Stomach (tissue), 9 donors: ENCODE data around the gene ACVR1. TPM values are rescaled to one million over a fixed set of nuclear protein-coding genes. Genes with fewer than 3 reads are reported as not detected.
A peak's percentile ranks its signal among the peaks of the same experiment; 100 is the strongest.

Experiments
- DNase-seq, 2 donors: peaks; one replicate each; pipeline versions ENCODE4 v3.0.0 to v3.0.0-alpha.2; 2013 to 2019
- H3K27ac ChIP-seq, 5 donors: fragments of 200-600 bp in 4 of 5; sonication (generic) in 4 of 5; one replicate each; pipeline ENCODE4 v1.5.1; 2013 to 2019; ENCODE audit warnings: mild to moderate bottlenecking in 1 of 5, moderate library complexity in 1 of 5
- H3K27me3 ChIP-seq, 3 donors: fragments of 200-600 bp; sonication (generic); one replicate each; pipeline ENCODE4 v1.5.1; 2017 to 2019; ENCODE audit warnings: mixed run types in 1 of 3
- H3K36me3 ChIP-seq, 4 donors: fragments of 200-600 bp; sonication (generic); 1 replicate in 3 of 4; 2 replicates in 1 of 4; pipeline ENCODE4 v1.5.1; 2016 to 2019
- H3K4me1 ChIP-seq, 4 donors: fragments of 200-600 bp; sonication (generic); one replicate each; pipeline ENCODE4 v1.5.1; 2016 to 2019
- H3K4me3 ChIP-seq, 4 donors: fragments of 200-600 bp; sonication (generic) in 3 of 4; one replicate each; pipeline ENCODE4 v1.5.1; 2016 to 2019; ENCODE audit warnings: mild to moderate bottlenecking in 1 of 4
- H3K9me3 ChIP-seq, 4 donors: fragments of 200-600 bp; sonication (generic); one replicate each; pipeline ENCODE4 v1.5.1; 2016 to 2019
- CTCF ChIP-seq, 7 experiments: fragments of 450-650 bp in 4 of 7; fragments of 200-600 bp in 3 of 7; sonication (generic) in 3 of 7; IDR thresholded peaks; one replicate each; pipeline ENCODE4 v1.5.1; 2016 to 2019; ENCODE audit warnings: antibody characterized with exemption in 7 of 7, control low read depth in 2 of 7, mild to moderate bottlenecking in 1 of 7
- EP300 ChIP-seq: sonication (generic); formaldehyde crosslinking; IDR thresholded peaks from one replicate; pipeline ENCODE4 v1.6.1; 2017; ENCODE audit warnings: antibody characterized with exemption
- POLR2A ChIP-seq, 4 donors: fragments of 450-650 bp; IDR thresholded peaks; one replicate each; pipeline ENCODE4 v1.6.1; 2016; ENCODE audit warnings: antibody characterized with exemption in 4 of 4, control low read depth in 2 of 4, mild to moderate bottlenecking in 1 of 4, moderate library complexity in 1 of 4
- POLR2AphosphoS5 ChIP-seq, 3 donors: sonication (generic); formaldehyde crosslinking; IDR thresholded peaks; one replicate each; pipeline ENCODE4 v1.6.1; 2016; ENCODE audit warnings: antibody characterized with exemption in 3 of 3
- WGBS, 5 donors: extraction: QIAGEN DNeasy Blood & Tissue Kit in 3 of 5; methylation state at CpG; one replicate each; pipeline versions ENCODE4 v1.1.5 to v1.1.7; 2013 to 2018; 5-methylcytosine and 5-hydroxymethylcytosine counted together
- intact Hi-C: fragments of 100-400 bp; cut with DNase I; formaldehyde crosslinking; loops from one replicate; pipeline ENCODE4 v1.15.1; 2023; ENCODE audit warnings: low total_unique reads
- polyA plus RNA-seq, 3 donors: library from polyadenylated mRNA; stranded (reverse); fragments of 200-250 nt; gene quantifications; one replicate each; pipeline ENCODE4 v1.2.3, GENCODE V29; 2013
- total RNA-seq, 5 donors: library from RNA; depleted of rRNA; stranded (reverse); fragments of >200 nt; gene quantifications; one replicate each; pipeline versions ENCODE4 v1.1.0 to v1.2.3, GENCODE V29; 2014 to 2016
- donor health status: healthy with polysubstance abuse.
- donor health status: Bipolar disorder and iron deficiency.
- donor health status: healthy.

The ACVR1 gene
- total and polyA plus RNA-seq, 8 donors = 2.3 to 32.1 (median 5.6) TPM

GRCh38 chr2:157783245-157783644 lies 92.9 kb downstream of the ACVR1 start:
- intact Hi-C loops = loop anchor here (10.0 kb wide), 1 partner anchor 92 kb away; the partner anchor contains the start of gene ACVR1
- Histone ChIP-seq H3K4me3 (no peak overlapping the region), H3K27me3 (no peaks in the 10 kb centered on the region), H3K27ac (peak overlapping the region in 4 of 5 donors; percentile 67 to 79 (median 76)), H3K4me1 (peaks cover 30 to 67% (median 60%) of the 10 kb centered on the region in 4 donors), H3K36me3 (peaks cover 6 to 13% (median 12%) of the 10 kb centered on the region in 4 donors), H3K9me3 (no peaks in the 10 kb centered on the region)
- DNase-seq = no peak
- 20 to 52% (median 25%) methylated on average over 2 of the region's 2 CpGs for WGBS, 5 donors
- TF ChIP-seq EP300 = no peak
- no peak for TF ChIP-seq POLR2AphosphoS5 (IDR thresholded peaks at IDR 0.05)
- no peak for TF ChIP-seq POLR2A (IDR thresholded peaks at IDR 0.05)
- no peak for TF ChIP-seq CTCF (IDR thresholded peaks at IDR 0.05)

GRCh38 chr2:157782057-157782845 lies 93.9 kb downstream of the ACVR1 start:
- TF ChIP-seq POLR2A (IDR thresholded peaks at IDR 0.05) (no peak), EP300 (no peak), CTCF (IDR thresholded peaks at IDR 0.05) (no peak), POLR2AphosphoS5 (IDR thresholded peaks at IDR 0.05) (no peak)
- H3K27ac ChIP-seq = no peak overlapping the region
- no peaks in the 10 kb centered on the region for H3K27me3 ChIP-seq
- no peaks in the 10 kb centered on the region for H3K9me3 ChIP-seq
- H3K36me3 ChIP-seq = peaks cover 6 to 20% (median 15%) of the 10 kb centered on the region in 4 donors
- H3K4me3 ChIP-seq = no peak overlapping the region
- 53 to 60% (median 56%) methylated on average over 4 of the region's 4 CpGs for WGBS, 5 donors
- DNase-seq = no peak
- intact Hi-C loops = loop anchor here (10.0 kb wide), 1 partner anchor 93 kb away; the partner anchor contains the start of gene ACVR1
- H3K4me1 ChIP-seq = peaks cover 30 to 60% (median 55%) of the 10 kb centered on the region in 4 donors

GRCh38 chr2:157780211-157780610 lies 95.9 kb downstream of the ACVR1 start:
- H3K36me3 ChIP-seq = peaks cover 16 to 39% (median 32%) of the 10 kb centered on the region in 4 donors
- no peak for DNase-seq
- whole genome bisulfite sequencing, 5 donors = 79 to 82% (median 82%) methylated on average over 9 of the region's 9 CpGs
- no peaks in the 10 kb centered on the region for H3K27me3 ChIP-seq
- no peaks in the 10 kb centered on the region for H3K9me3 ChIP-seq
- intact Hi-C loops = loop anchor here (10.0 kb wide), 1 partner anchor 95 kb away; the partner anchor contains the start of gene ACVR1
- TF ChIP-seq POLR2A (IDR thresholded peaks at IDR 0.05) (no peak), POLR2AphosphoS5 (IDR thresholded peaks at IDR 0.05) (no peak), CTCF (IDR thresholded peaks at IDR 0.05) (no peak), EP300 (no peak)
- H3K4me1 ChIP-seq = peaks cover 14 to 39% (median 38%) of the 10 kb centered on the region in 4 donors
- H3K27ac ChIP-seq = no peak overlapping the region
- no peak overlapping the region for H3K4me3 ChIP-seq

- intact Hi-C loops = loop anchor here (5.0 to 10.0 kb wide), 2 partner anchors 95 to 233 kb away; partner anchors contain the start of gene ACVR1
- Histone ChIP-seq H3K4me1 (peaks cover 10 to 35% (median 34%) of the 10 kb centered on the region in 4 donors), H3K36me3 (peaks cover 16 to 44% (median 36%) of the 10 kb centered on the region in 4 donors), H3K27ac (no peak overlapping the region), H3K4me3 (no peak overlapping the region), H3K27me3 (no peaks in the 10 kb centered on the region), H3K9me3 (no peaks in the 10 kb centered on the region)
- 22 to 64% (median 31%) methylated on average over 2 of the region's 2 CpGs for WGBS, 5 donors
- no peak for DNase-seq
- TF ChIP-seq CTCF (IDR thresholded peaks at IDR 0.05) (no peak), POLR2AphosphoS5 (IDR thresholded peaks at IDR 0.05) (no peak), EP300 (no peak), POLR2A (IDR thresholded peaks at IDR 0.05) (no peak)
Observed at GRCh38 chr2:157779794-157780193, 96.3 kb downstream of the ACVR1 start.
